Muscle layer of colon (tissue), 2 donors: ENCODE results near the gene TSACC.

ENCODE experiments used
- H3K27ac ChIP-seq: one replicate; pipeline ENCODE4 v1.7.0; 2013; ENCODE audit warnings: low read depth, mild to moderate bottlenecking, low read length, moderate library complexity
- H3K27me3 ChIP-seq, 2 donors: one replicate each; pipeline ENCODE4 v1.7.0; 2013; ENCODE audit warnings: low read length in 2 of 2, mild to moderate bottlenecking in 2 of 2; ENCODE audit not compliant: insufficient read depth in 2 of 2, control insufficient read depth in 1 of 2
- H3K36me3 ChIP-seq: one replicate; pipeline ENCODE4 v1.7.0; 2013; ENCODE audit warnings: mild to moderate bottlenecking, low read length; ENCODE audit not compliant: insufficient read depth
- H3K4me1 ChIP-seq: one replicate; pipeline ENCODE4 v1.7.0; 2013; ENCODE audit warnings: mild to moderate bottlenecking, low read length; ENCODE audit not compliant: insufficient read depth
- H3K4me3 ChIP-seq, 2 donors: one replicate each; pipeline ENCODE4 v1.7.0; 2013; ENCODE audit warnings: low read length in 2 of 2, low read depth in 1 of 2, mild to moderate bottlenecking in 1 of 2, moderate library complexity in 1 of 2
- H3K9ac ChIP-seq: one replicate; pipeline ENCODE4 v1.7.0; 2013; ENCODE audit warnings: low read length
- H3K9me3 ChIP-seq: one replicate; pipeline ENCODE4 v1.7.0; 2013; ENCODE audit warnings: mild to moderate bottlenecking, low read length
- donor health status: abdominal sarcoma.
- donor health status: Adenocarcinoma of cecum.

Gene TSACC

GRCh38 chr1:156338180-156338976 lies at the start of gene TSACC, which contains the start of gene CCT3:
Gene TSACC, plus strand, starts transcription at chr1:156338526. Its CDS starts 1,232 bp downstream, at chr1:156339758.
Gene CCT3, minus strand, starts transcription at chr1:156338292. Its CDS starts 108 bp downstream, at chr1:156338184.
- H3K4me1 ChIP-seq = peaks cover 7% of the 10 kb centered on the region
- H3K27me3 ChIP-seq = no peaks in the 10 kb centered on the region
- peak within 1 kb of the TSS; percentile 92 for H3K27ac ChIP-seq
- H3K9ac ChIP-seq = peak within 1 kb of the TSS; percentile 80
- peak within 1 kb of the TSS; percentile 81 to 98 for H3K4me3 ChIP-seq
- H3K9me3 ChIP-seq = no peaks in the 10 kb centered on the region
- peaks cover 18% of the 10 kb centered on the region for H3K36me3 ChIP-seq

- Histone ChIP-seq H3K4me1 (peaks cover 18% of the 10 kb centered on the region), H3K27ac (no peak overlapping the region), H3K4me3 (no peak overlapping the region)
Observed at GRCh38 chr1:156289857-156290256, 48.5 kb upstream of the TSACC start.

GRCh38 chr1:156291226-156292061 lies 46.9 kb upstream of the TSACC start:
- no peaks in the 10 kb centered on the region for H3K9me3 ChIP-seq

More at GRCh38 chr1:156289857-156290256, 48.5 kb upstream of the TSACC start:
- no peaks in the 10 kb centered on the region for H3K27me3 ChIP-seq
- H3K36me3 ChIP-seq = peaks cover 12% of the 10 kb centered on the region
- H3K9ac ChIP-seq = no peak overlapping the region
- no peaks in the 10 kb centered on the region for H3K9me3 ChIP-seq

GRCh38 chr1:156293098-156293434 lies 45.3 kb upstream of the TSACC start:
- H3K9ac ChIP-seq = no peak overlapping the region
- H3K4me3 ChIP-seq = no peak overlapping the region
- no peak overlapping the region for H3K27ac ChIP-seq
- peaks cover 22% of the 10 kb centered on the region for H3K4me1 ChIP-seq
- H3K9me3 ChIP-seq = no peaks in the 10 kb centered on the region
- peaks cover 5% of the 10 kb centered on the region for H3K36me3 ChIP-seq
- H3K27me3 ChIP-seq = no peaks in the 10 kb centered on the region

More at GRCh38 chr1:156291226-156292061, 46.9 kb upstream of the TSACC start:
- Histone ChIP-seq H3K27ac (peak overlapping the region; percentile 78), H3K9ac (peak overlapping the region; percentile 60), H3K36me3 (peaks cover 8% of the 10 kb centered on the region), H3K4me1 (peaks cover 22% of the 10 kb centered on the region), H3K4me3 (peak overlapping the region; percentile 39 to 61), H3K27me3 (no peaks in the 10 kb centered on the region)

GRCh38 chr1:156293895-156294294 lies 44.4 kb upstream of the TSACC start:
- Histone ChIP-seq H3K4me3 (no peak overlapping the region), H3K36me3 (peaks cover 5% of the 10 kb centered on the region), H3K4me1 (peaks cover 22% of the 10 kb centered on the region), H3K9me3 (no peaks in the 10 kb centered on the region), H3K27ac (no peak overlapping the region), H3K9ac (no peak overlapping the region), H3K27me3 (no peaks in the 10 kb centered on the region)

- H3K36me3 ChIP-seq = peaks cover 5% of the 10 kb centered on the region
- H3K9ac ChIP-seq = peak within 1 kb of the TSS; percentile 62
- peaks cover 22% of the 10 kb centered on the region for H3K4me1 ChIP-seq
- H3K27me3 ChIP-seq = no peaks in the 10 kb centered on the region
- H3K4me3 ChIP-seq = peak within 1 kb of the TSS; percentile 77 to 96
- H3K27ac ChIP-seq = peak within 1 kb of the TSS; percentile 73
- no peaks in the 10 kb centered on the region for H3K9me3 ChIP-seq
Observed at GRCh38 chr1:156295391-156295947, 42.9 kb upstream of the TSACC start, which contains the start of gene GLMP. Gene GLMP, minus strand, starts transcription at chr1:156295679. Its CDS starts 34 bp downstream, at chr1:156295645.

- Histone ChIP-seq H3K9ac (no peak within 1 kb of the TSS), H3K4me3 (no peak within 1 kb of the TSS), H3K9me3 (no peaks in the 10 kb centered on the region), H3K36me3 (no peaks in the 10 kb centered on the region), H3K27me3 (no peaks in the 10 kb centered on the region), H3K27ac (no peak within 1 kb of the TSS), H3K4me1 (peaks cover 13% of the 10 kb centered on the region)
Observed at GRCh38 chr1:156298852-156299357, 39.4 kb upstream of the TSACC start, which contains the start of gene VHLL. Gene VHLL, minus strand, starts transcription at chr1:156299307. Its CDS starts 118 bp downstream, at chr1:156299189.

- peaks cover 6% of the 10 kb centered on the region for H3K36me3 ChIP-seq
- no peak overlapping the region for H3K27ac ChIP-seq
- no peaks in the 10 kb centered on the region for H3K27me3 ChIP-seq
- no peak overlapping the region for H3K4me3 ChIP-seq
- H3K9ac ChIP-seq = no peak overlapping the region
- no peaks in the 10 kb centered on the region for H3K4me1 ChIP-seq
- H3K9me3 ChIP-seq = no peaks in the 10 kb centered on the region
Observed at GRCh38 chr1:156303241-156303640, 35.1 kb upstream of the TSACC start.

- Histone ChIP-seq H3K27ac (no peak overlapping the region), H3K27me3 (no peaks in the 10 kb centered on the region), H3K9me3 (no peaks in the 10 kb centered on the region), H3K4me3 (no peak overlapping the region), H3K9ac (no peak overlapping the region), H3K36me3 (peaks cover 19% of the 10 kb centered on the region), H3K4me1 (no peaks in the 10 kb centered on the region)
Observed at GRCh38 chr1:156305215-156305614, 33.1 kb upstream of the TSACC start.

- Histone ChIP-seq H3K4me3 (no peak overlapping the region), H3K4me1 (no peaks in the 10 kb centered on the region), H3K27ac (no peak overlapping the region), H3K9ac (no peak overlapping the region), H3K36me3 (peaks cover 44% of the 10 kb centered on the region), H3K9me3 (no peaks in the 10 kb centered on the region), H3K27me3 (no peaks in the 10 kb centered on the region)
Observed at GRCh38 chr1:156308078-156308477, 30.2 kb upstream of the TSACC start.

- Histone ChIP-seq H3K9me3 (no peaks in the 10 kb centered on the region), H3K36me3 (peaks cover 61% of the 10 kb centered on the region), H3K27ac (no peak overlapping the region), H3K4me3 (no peak overlapping the region), H3K4me1 (no peaks in the 10 kb centered on the region), H3K27me3 (no peaks in the 10 kb centered on the region), H3K9ac (no peak overlapping the region)
Observed at GRCh38 chr1:156310962-156311361, 27.4 kb upstream of the TSACC start.
